ENCODE data around the gene AATK.

The AATK gene

DNA sequence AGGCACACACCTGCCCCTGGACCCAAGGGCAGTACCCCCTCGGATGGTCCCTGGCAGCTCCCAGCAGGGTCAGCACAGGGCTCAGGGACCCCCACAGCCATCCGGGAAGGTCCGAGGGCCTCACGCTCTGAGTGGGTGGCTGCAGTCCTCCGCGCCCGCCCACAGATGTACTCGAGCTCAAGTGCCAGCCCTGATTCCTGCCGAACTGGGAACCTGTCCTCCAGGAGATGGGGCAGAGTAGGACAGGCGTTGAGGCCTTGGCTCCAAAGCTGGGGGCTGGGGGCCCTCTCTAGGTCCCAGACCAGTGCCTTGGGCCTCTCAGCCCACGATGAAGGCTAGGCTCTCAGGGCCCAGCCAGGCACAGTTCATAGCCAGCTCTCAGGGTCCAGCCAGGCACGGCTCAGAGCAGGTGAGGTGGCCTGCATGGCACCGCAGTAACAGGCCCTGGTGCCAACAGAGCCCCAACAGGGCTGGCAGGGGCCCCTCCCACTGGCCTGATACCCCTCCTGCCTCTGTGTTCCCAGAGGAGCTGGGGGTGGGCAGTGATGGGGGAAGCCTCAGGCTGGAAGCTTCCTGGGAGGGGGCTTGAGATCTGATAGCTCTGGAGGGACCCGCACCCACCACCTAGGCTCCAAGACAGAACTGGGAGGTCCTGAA lies 36.2 kb downstream of the AATK start:
- no peaks in the 10 kb centered on the region for H4K20me1 ChIP-seq (ENCODE audit: control insufficient read depth, insufficient read depth, low read depth, low read length)
- H3F3A ChIP-seq (ENCODE audit: control insufficient read depth, insufficient read depth), result no peaks in the 10 kb centered on the region
- no peaks in the 10 kb centered on the region for H3K9me3 ChIP-seq (ENCODE audit: control insufficient read depth, insufficient read depth, low read length)
- H3K79me2 ChIP-seq (ENCODE audit: control insufficient read depth, low read length), result no peaks in the 10 kb centered on the region
- no peak overlapping the region for H3K4me2 ChIP-seq (ENCODE audit: low read length)
- H3K4me1 ChIP-seq (ENCODE audit: control insufficient read depth, low read length), result no peaks in the 10 kb centered on the region
- no peaks in the 10 kb centered on the region for H3K27me3 ChIP-seq (ENCODE audit: control insufficient read depth, low read length)
- no peaks in the 10 kb centered on the region for H3K36me3 ChIP-seq (ENCODE audit: control insufficient read depth, low read length)
- no peaks in the 10 kb centered on the region for H3K9me2 ChIP-seq (replicated peaks; ENCODE audit: control insufficient read depth, low read length)
- no peak overlapping the region for H3K4me3 ChIP-seq (ENCODE audit: low read length)
- no peak for TF ChIP-seq EZH2phosphoT487 (IDR thresholded peaks at IDR 0.05; ENCODE audit: borderline replicate concordance, low read length)
- TF ChIP-seq, protein P1, sequence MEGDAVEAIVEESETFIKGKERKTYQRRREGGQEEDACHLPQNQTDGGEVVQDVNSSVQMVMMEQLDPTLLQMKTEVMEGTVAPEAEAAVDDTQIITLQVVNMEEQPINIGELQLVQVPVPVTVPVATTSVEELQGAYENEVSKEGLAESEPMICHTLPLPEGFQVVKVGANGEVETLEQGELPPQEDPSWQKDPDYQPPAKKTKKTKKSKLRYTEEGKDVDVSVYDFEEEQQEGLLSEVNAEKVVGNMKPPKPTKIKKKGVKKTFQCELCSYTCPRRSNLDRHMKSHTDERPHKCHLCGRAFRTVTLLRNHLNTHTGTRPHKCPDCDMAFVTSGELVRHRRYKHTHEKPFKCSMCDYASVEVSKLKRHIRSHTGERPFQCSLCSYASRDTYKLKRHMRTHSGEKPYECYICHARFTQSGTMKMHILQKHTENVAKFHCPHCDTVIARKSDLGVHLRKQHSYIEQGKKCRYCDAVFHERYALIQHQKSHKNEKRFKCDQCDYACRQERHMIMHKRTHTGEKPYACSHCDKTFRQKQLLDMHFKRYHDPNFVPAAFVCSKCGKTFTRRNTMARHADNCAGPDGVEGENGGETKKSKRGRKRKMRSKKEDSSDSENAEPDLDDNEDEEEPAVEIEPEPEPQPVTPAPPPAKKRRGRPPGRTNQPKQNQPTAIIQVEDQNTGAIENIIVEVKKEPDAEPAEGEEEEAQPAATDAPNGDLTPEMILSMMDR (IDR thresholded peaks at IDR 0.05; ENCODE audit: low read depth, low read length, poor library complexity, severe bottlenecking), result no peak
- no peak overlapping the region for H3K27ac ChIP-seq (ENCODE audit: low read depth, low read length)

DNA sequence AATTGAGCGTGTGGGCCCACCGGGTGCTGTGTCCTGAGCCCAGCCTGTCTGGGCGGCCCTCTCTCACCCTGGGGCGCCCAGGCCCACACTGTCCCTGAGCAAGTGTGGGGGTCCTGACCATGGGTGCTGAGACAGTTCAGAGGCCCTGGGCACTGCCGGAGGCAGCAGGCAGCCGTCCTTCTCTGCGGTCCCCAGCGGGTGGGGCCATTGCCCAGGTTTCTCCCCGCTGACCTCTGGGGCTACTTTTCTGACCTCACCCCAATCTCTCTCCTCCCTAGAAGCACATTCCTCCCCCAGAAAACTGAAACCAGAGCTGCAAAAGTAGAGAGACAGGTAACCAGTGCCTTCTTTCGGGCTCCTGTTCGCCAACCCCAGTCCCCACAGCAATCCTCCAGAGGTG lies 36.7 kb downstream of the AATK start:
- Histone ChIP-seq H3K79me2 (ENCODE audit: control insufficient read depth, low read length) (no peaks in the 10 kb centered on the region), H3K9me2 (replicated peaks; ENCODE audit: control insufficient read depth, low read length) (no peaks in the 10 kb centered on the region), H3K4me3 (ENCODE audit: low read length) (no peak overlapping the region), H4K20me1 (ENCODE audit: control insufficient read depth, insufficient read depth, low read depth, low read length) (no peaks in the 10 kb centered on the region), H3K4me2 (ENCODE audit: low read length) (no peak overlapping the region), H3K4me1 (ENCODE audit: control insufficient read depth, low read length) (no peaks in the 10 kb centered on the region), H3K27ac (ENCODE audit: low read depth, low read length) (no peak overlapping the region), H3F3A (ENCODE audit: control insufficient read depth, insufficient read depth) (no peaks in the 10 kb centered on the region), H3K27me3 (ENCODE audit: control insufficient read depth, low read length) (no peaks in the 10 kb centered on the region), H3K9me3 (ENCODE audit: control insufficient read depth, insufficient read depth, low read length) (no peaks in the 10 kb centered on the region), H3K36me3 (ENCODE audit: control insufficient read depth, low read length) (no peaks in the 10 kb centered on the region)
- no peak for TF ChIP-seq EZH2phosphoT487 (IDR thresholded peaks at IDR 0.05; ENCODE audit: borderline replicate concordance, low read length)
- TF ChIP-seq, protein P1 (IDR thresholded peaks at IDR 0.05; ENCODE audit: low read depth, low read length, poor library complexity, severe bottlenecking), result no peak

DNA sequence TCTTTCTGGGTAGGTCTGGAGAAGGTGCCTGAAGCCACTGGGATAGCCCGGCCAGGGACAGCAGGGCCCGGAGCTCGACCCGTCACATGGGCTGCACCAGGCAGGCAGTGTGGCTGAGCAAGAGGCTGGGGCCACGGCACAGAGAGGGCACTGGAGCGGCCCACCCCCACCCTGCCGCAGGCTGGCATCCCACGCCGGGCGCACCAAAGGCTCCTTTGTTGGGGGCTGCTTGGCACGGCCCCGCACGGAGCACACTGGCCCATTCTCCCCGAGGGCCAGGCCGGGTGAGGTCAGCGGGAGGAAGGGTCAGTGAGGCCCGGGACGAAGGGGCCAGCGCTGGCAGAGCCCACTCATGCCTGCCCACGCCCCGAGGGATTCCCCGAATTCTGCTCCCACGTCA lies 37.2 kb downstream of the AATK start:
- H3K4me1 ChIP-seq (ENCODE audit: control insufficient read depth, low read length), result no peaks in the 10 kb centered on the region
- no peak overlapping the region for H3K27ac ChIP-seq (ENCODE audit: low read depth, low read length)
- H3K36me3 ChIP-seq (ENCODE audit: control insufficient read depth, low read length), result no peaks in the 10 kb centered on the region
- H3K9me2 ChIP-seq (replicated peaks; ENCODE audit: control insufficient read depth, low read length), result no peaks in the 10 kb centered on the region
- H3K9me3 ChIP-seq (ENCODE audit: control insufficient read depth, insufficient read depth, low read length), result no peaks in the 10 kb centered on the region
- no peaks in the 10 kb centered on the region for H3K27me3 ChIP-seq (ENCODE audit: control insufficient read depth, low read length)
- TF ChIP-seq, protein P1 (IDR thresholded peaks at IDR 0.05; ENCODE audit: low read depth, low read length, poor library complexity, severe bottlenecking), result no peak
- no peak for TF ChIP-seq EZH2phosphoT487 (IDR thresholded peaks at IDR 0.05; ENCODE audit: borderline replicate concordance, low read length)
- no peaks in the 10 kb centered on the region for H3K79me2 ChIP-seq (ENCODE audit: control insufficient read depth, low read length)
- H4K20me1 ChIP-seq (ENCODE audit: control insufficient read depth, insufficient read depth, low read depth, low read length), result no peaks in the 10 kb centered on the region
- H3K4me2 ChIP-seq (ENCODE audit: low read length), result no peak overlapping the region
- no peak overlapping the region for H3K4me3 ChIP-seq (ENCODE audit: low read length)
- H3F3A ChIP-seq (ENCODE audit: control insufficient read depth, insufficient read depth), result no peaks in the 10 kb centered on the region
